Measurements from ENCODE around the gene GSTM3. TPM values are rescaled to one million over a fixed set of nuclear protein-coding genes. Genes with fewer than 3 reads are reported as not detected.

GSTM3 gene
- total and polyA plus RNA-seq, 2 experiments from 2014 or later: 297 to 962 TPM

GRCh38 chr1:109770331-109771095 is 29.7 kb upstream of the GSTM3 start:
- no peak for DNase-seq (ENCODE audit: low spot score)
- Histone ChIP-seq H3K4me2 (no peak overlapping the region), H3K79me2 (no peaks in the 10 kb centered on the region), H4K20me1 (ENCODE audit: insufficient read depth, poor library complexity, severe bottlenecking) (no peaks in the 10 kb centered on the region), H3K27ac (no peak overlapping the region), H3K36me3 (replicated peaks; ENCODE audit: insufficient read depth, low read depth) (no peaks in the 10 kb centered on the region), H2AFZ (no peak overlapping the region), H3K27me3 (no peaks in the 10 kb centered on the region), H3K4me1 (ENCODE audit: insufficient read depth) (peaks cover 18% of the 10 kb centered on the region), H3K9me3 (ENCODE audit: low read depth) (no peaks in the 10 kb centered on the region), H3K4me3 (no peak overlapping the region), H3K9me2 (replicated peaks; ENCODE audit: insufficient read depth) (no peaks in the 10 kb centered on the region)
- WGBS (ENCODE audit: low lambda C conversion rate, missing lambda C conversion rate): 85% methylated on average over 11 of the region's 11 CpGs
- TF ChIP-seq EZH2phosphoT487 (IDR thresholded peaks at IDR 0.05; ENCODE audit: low read depth, severe bottlenecking, unreplicated experiment): no peak
- no peak for TF ChIP-seq EZH2 (IDR thresholded peaks at IDR 0.05; ENCODE audit: borderline replicate concordance)
- no peak for TF ChIP-seq CTCF (IDR thresholded peaks at IDR 0.05; ENCODE audit: poor library complexity)

GRCh38 chr1:109769330-109770078 is 28.7 kb upstream of the GSTM3 start:
- DNase-seq (ENCODE audit: low spot score): no peak
- no peak overlapping the region for H3K27ac ChIP-seq
- H3K27me3 ChIP-seq: no peaks in the 10 kb centered on the region
- H3K79me2 ChIP-seq: peaks cover 2% of the 10 kb centered on the region
- H3K36me3 ChIP-seq (replicated peaks; ENCODE audit: insufficient read depth, low read depth): no peaks in the 10 kb centered on the region
- no peak overlapping the region for H3K4me2 ChIP-seq
- no peaks in the 10 kb centered on the region for H4K20me1 ChIP-seq (ENCODE audit: insufficient read depth, poor library complexity, severe bottlenecking)
- 90% methylated on average over 11 of the region's 11 CpGs for WGBS (ENCODE audit: low lambda C conversion rate, missing lambda C conversion rate)
- H3K9me3 ChIP-seq (ENCODE audit: low read depth): no peaks in the 10 kb centered on the region
- H2AFZ ChIP-seq: no peak overlapping the region
- peaks cover 26% of the 10 kb centered on the region for H3K4me1 ChIP-seq (ENCODE audit: insufficient read depth)
- no peak overlapping the region for H3K4me3 ChIP-seq
- TF ChIP-seq EZH2 (IDR thresholded peaks at IDR 0.05; ENCODE audit: borderline replicate concordance): no peak
- TF ChIP-seq EZH2phosphoT487 (IDR thresholded peaks at IDR 0.05; ENCODE audit: low read depth, severe bottlenecking, unreplicated experiment): no peak
- no peak for TF ChIP-seq CTCF (IDR thresholded peaks at IDR 0.05; ENCODE audit: poor library complexity)
- H3K9me2 ChIP-seq (replicated peaks; ENCODE audit: insufficient read depth): no peaks in the 10 kb centered on the region

GRCh38 chr1:109768820-109769219 is 28.0 kb upstream of the GSTM3 start:
- H3K9me2 ChIP-seq (replicated peaks; ENCODE audit: insufficient read depth): no peaks in the 10 kb centered on the region
- no peak overlapping the region for H2AFZ ChIP-seq
- peaks cover 32% of the 10 kb centered on the region for H3K4me1 ChIP-seq (ENCODE audit: insufficient read depth)
- peaks cover 3% of the 10 kb centered on the region for H3K79me2 ChIP-seq
- no peaks in the 10 kb centered on the region for H4K20me1 ChIP-seq (ENCODE audit: insufficient read depth, poor library complexity, severe bottlenecking)
- no peak overlapping the region for H3K4me2 ChIP-seq
- TF ChIP-seq EZH2 (IDR thresholded peaks at IDR 0.05; ENCODE audit: borderline replicate concordance) (no peak), EZH2phosphoT487 (IDR thresholded peaks at IDR 0.05; ENCODE audit: low read depth, severe bottlenecking, unreplicated experiment) (no peak), CTCF (IDR thresholded peaks at IDR 0.05; ENCODE audit: poor library complexity) (no peak)
- H3K27ac ChIP-seq: no peak overlapping the region
- no peak for DNase-seq (ENCODE audit: low spot score)
- no peak overlapping the region for H3K4me3 ChIP-seq
- no peaks in the 10 kb centered on the region for H3K9me3 ChIP-seq (ENCODE audit: low read depth)
- no peaks in the 10 kb centered on the region for H3K36me3 ChIP-seq (replicated peaks; ENCODE audit: insufficient read depth, low read depth)
- H3K27me3 ChIP-seq: no peaks in the 10 kb centered on the region
- WGBS (ENCODE audit: low lambda C conversion rate, missing lambda C conversion rate): 96% methylated on average over 7 of the region's 7 CpGs
